Astrocyte (in vitro differentiated cells and primary cell): Measurements from ENCODE around the gene CBX6. TPM values are rescaled to one million over a fixed set of nuclear protein-coding genes. Genes with fewer than 3 reads are reported as not detected.

ENCODE experiments used
- DNase-seq: peaks from one replicate; pipeline ENCODE4 v3.0.0-alpha.2; 2010; ENCODE audit warnings: low read depth
- FAIRE-seq: peaks from 2 replicates; lab custom pipeline; 2011; peaks lifted over from hg19 to GRCh38; lab: Jason Lieb, UNC
- H2AFZ ChIP-seq: 2 replicates; pipeline ENCODE4 v1.6.0; 2012; ENCODE audit warnings: low read depth, low read length, inconsistent platforms
- H3K27ac ChIP-seq: 2 replicates; pipeline ENCODE4 v1.5.1; 2011; ENCODE audit warnings: low read depth, low read length, inconsistent platforms
- H3K27me3 ChIP-seq: 2 replicates; pipeline ENCODE4 v1.6.0; 2011; ENCODE audit warnings: low read length, inconsistent platforms; ENCODE audit not compliant: insufficient read depth
- H3K36me3 ChIP-seq: 2 replicates; pipeline ENCODE4 v1.5.1; 2011; ENCODE audit warnings: low read length, inconsistent platforms; ENCODE audit not compliant: insufficient read depth
- H3K4me1 ChIP-seq: 2 replicates; pipeline ENCODE4 v1.5.1; 2011; ENCODE audit warnings: low read length, inconsistent platforms; ENCODE audit not compliant: insufficient read depth
- H3K4me2 ChIP-seq: 2 replicates; pipeline ENCODE4 v1.6.0; 2012; ENCODE audit warnings: low read length, inconsistent platforms
- H3K4me3 ChIP-seq: 2 replicates; pipeline ENCODE4 v1.5.1; 2011; ENCODE audit warnings: low read depth, mild to moderate bottlenecking, low read length, inconsistent platforms; ENCODE audit not compliant: insufficient read depth
- H3K79me2 ChIP-seq: 2 replicates; pipeline ENCODE4 v1.6.0; 2012; ENCODE audit warnings: mild to moderate bottlenecking, low read length, inconsistent platforms; ENCODE audit not compliant: insufficient read depth
- H3K9ac ChIP-seq: 2 replicates; pipeline ENCODE4 v1.6.0; 2012; ENCODE audit warnings: mild to moderate bottlenecking, low read length, inconsistent platforms
- H3K9me3 ChIP-seq: 2 replicates; pipeline ENCODE4 v1.5.1; 2012; ENCODE audit warnings: low read depth, mild to moderate bottlenecking, low read length, inconsistent platforms; ENCODE audit not compliant: insufficient read depth
- H4K20me1 ChIP-seq: 2 replicates; pipeline ENCODE4 v1.6.0; 2012; ENCODE audit warnings: low read length, inconsistent platforms; ENCODE audit not compliant: insufficient read depth
- H3K27ac Mint-ChIP-seq: one replicate; pipeline ENCODE4 v1.8.0; 2021; ENCODE audit warnings: mild to moderate bottlenecking, mixed read lengths; ENCODE audit not compliant: unreplicated experiment
- H3K27me3 Mint-ChIP-seq: one replicate; pipeline ENCODE4 v1.8.0; 2021; ENCODE audit warnings: low read depth, mixed read lengths; ENCODE audit not compliant: unreplicated experiment
- H3K36me3 Mint-ChIP-seq: one replicate; pipeline ENCODE4 v1.8.0; 2021; ENCODE audit warnings: low read depth, mixed read lengths; ENCODE audit not compliant: unreplicated experiment
- H3K4me1 Mint-ChIP-seq: one replicate; pipeline ENCODE4 v1.8.0; 2021; ENCODE audit warnings: low read depth, mixed read lengths; ENCODE audit not compliant: unreplicated experiment
- H3K4me3 Mint-ChIP-seq: one replicate; pipeline ENCODE4 v1.8.0; 2021; ENCODE audit warnings: mild to moderate bottlenecking, moderate library complexity, mixed read lengths; ENCODE audit not compliant: unreplicated experiment
- H3K9me3 Mint-ChIP-seq: one replicate; pipeline ENCODE4 v1.8.0; 2021; ENCODE audit warnings: mild to moderate bottlenecking, mixed read lengths; ENCODE audit not compliant: unreplicated experiment
- CTCF ChIP-seq: IDR thresholded peaks from 2 replicates; pipeline ENCODE4 v1.5.1; 2011; ENCODE audit warnings: low read depth, mild to moderate bottlenecking, inconsistent platforms, low read length, moderate library complexity; ENCODE audit not compliant: insufficient read depth
- EZH2 ChIP-seq: IDR thresholded peaks from 2 replicates; pipeline ENCODE4 v1.6.1; 2012; ENCODE audit warnings: mild to moderate bottlenecking, low read length, inconsistent platforms; ENCODE audit not compliant: insufficient read depth
- total RNA-seq: library from RNA; stranded (reverse); gene quantifications from 2 replicates; pipeline ENCODE4 v1.2.1, GENCODE V29; 2021

Gene CBX6
- total RNA-seq, 1 donor from 2014 or later = 34.9 TPM

- H3K36me3 Mint-ChIP-seq = peaks cover 4% of the 10 kb centered on the region
- no peaks in the 10 kb centered on the region for H3K79me2 ChIP-seq
- no peak for TF ChIP-seq CTCF
- TF ChIP-seq EZH2 = no peak
- FAIRE-seq (no peak), DNase-seq (no peak)
- no peak overlapping the region for H2AFZ ChIP-seq
- H3K4me1 ChIP-seq = no peaks in the 10 kb centered on the region
- H3K27ac ChIP-seq = no peak overlapping the region
- H3K27me3 ChIP-seq = peaks cover 15% of the 10 kb centered on the region
- H3K9me3 ChIP-seq = no peaks in the 10 kb centered on the region
- H3K9ac ChIP-seq = no peak overlapping the region
- no peak overlapping the region for H3K4me3 Mint-ChIP-seq
- H3K27me3 Mint-ChIP-seq = peaks cover 64% of the 10 kb centered on the region
- H3K4me3 ChIP-seq = no peak overlapping the region
- H3K4me2 ChIP-seq = no peak overlapping the region
- no peaks in the 10 kb centered on the region for H3K4me1 Mint-ChIP-seq
- H3K27ac Mint-ChIP-seq = no peak overlapping the region
- H3K9me3 Mint-ChIP-seq = peaks cover 7% of the 10 kb centered on the region
- H4K20me1 ChIP-seq = peaks cover 7% of the 10 kb centered on the region
- no peaks in the 10 kb centered on the region for H3K36me3 ChIP-seq
Measured at GRCh38 chr22:38820020-38820419, 52.0 kb downstream of the CBX6 start.

GRCh38 chr22:38819387-38819940 is 52.6 kb downstream of the CBX6 start:
- TF ChIP-seq EZH2 (no peak), CTCF (no peak)
- Mint-ChIP-seq H3K27me3 (peaks cover 65% of the 10 kb centered on the region), H3K4me3 (no peak overlapping the region), H3K9me3 (peaks cover 7% of the 10 kb centered on the region), H3K36me3 (peaks cover 4% of the 10 kb centered on the region), H3K4me1 (no peaks in the 10 kb centered on the region), H3K27ac (no peak overlapping the region)
- no peak for DNase-seq
- no peaks in the 10 kb centered on the region for H3K36me3 ChIP-seq
- no peaks in the 10 kb centered on the region for H3K79me2 ChIP-seq
- no peaks in the 10 kb centered on the region for H3K4me1 ChIP-seq
- no peak overlapping the region for H3K4me2 ChIP-seq
- no peak for FAIRE-seq
- H3K9me3 ChIP-seq = no peaks in the 10 kb centered on the region
- peaks cover 3% of the 10 kb centered on the region for H4K20me1 ChIP-seq
- no peak overlapping the region for H3K4me3 ChIP-seq
- no peak overlapping the region for H3K27ac ChIP-seq
- H3K9ac ChIP-seq = no peak overlapping the region
- H2AFZ ChIP-seq = no peak overlapping the region
- H3K27me3 ChIP-seq = peaks cover 15% of the 10 kb centered on the region

GRCh38 chr22:38817196-38817595 is 54.8 kb downstream of the CBX6 start:
- H3K27me3 ChIP-seq = peaks cover 19% of the 10 kb centered on the region
- H2AFZ ChIP-seq = no peak overlapping the region
- H3K79me2 ChIP-seq = no peaks in the 10 kb centered on the region
- H3K36me3 Mint-ChIP-seq = no peaks in the 10 kb centered on the region
- H3K36me3 ChIP-seq = no peaks in the 10 kb centered on the region
- H3K9me3 ChIP-seq = no peaks in the 10 kb centered on the region
- H3K4me1 Mint-ChIP-seq = no peaks in the 10 kb centered on the region
- peaks cover 5% of the 10 kb centered on the region for H3K9me3 Mint-ChIP-seq
- H3K27ac ChIP-seq = no peak overlapping the region
- no peaks in the 10 kb centered on the region for H4K20me1 ChIP-seq
- FAIRE-seq = no peak
- no peaks in the 10 kb centered on the region for H3K4me1 ChIP-seq
- TF ChIP-seq CTCF (no peak), EZH2 (no peak)
- DNase-seq = no peak
- no peak overlapping the region for H3K9ac ChIP-seq
- no peak overlapping the region for H3K27ac Mint-ChIP-seq
- H3K4me3 ChIP-seq = no peak overlapping the region
- no peak overlapping the region for H3K4me2 ChIP-seq
- no peak overlapping the region for H3K4me3 Mint-ChIP-seq
- H3K27me3 Mint-ChIP-seq = peaks cover 71% of the 10 kb centered on the region
